ENCODE results near the gene KLHL6. TPM values are rescaled to one million over a fixed set of nuclear protein-coding genes. Genes with fewer than 3 reads are reported as not detected.

KLHL6 gene
- total RNA-seq, 1 donor from 2014 or later, result 0.11 TPM

GRCh38 chr3:183537295-183537730 lies 18.2 kb downstream of the KLHL6 start:
- H3K36me3 ChIP-seq (ENCODE audit: insufficient read depth, low read length), result no peaks in the 10 kb centered on the region
- Mint-ChIP-seq H3K36me3 (ENCODE audit: low read depth, unreplicated experiment) (no peaks in the 10 kb centered on the region), H3K27ac (ENCODE audit: unreplicated experiment) (no peak overlapping the region), H3K4me3 (ENCODE audit: unreplicated experiment) (no peak overlapping the region), H3K27me3 (ENCODE audit: low read depth, unreplicated experiment) (peaks cover 2% of the 10 kb centered on the region), H3K9me3 (ENCODE audit: unreplicated experiment) (no peaks in the 10 kb centered on the region), H3K4me1 (ENCODE audit: low read depth, unreplicated experiment) (peaks cover 21% of the 10 kb centered on the region)
- DNase-seq (ENCODE audit: low read depth) (peak; percentile 70), FAIRE-seq (no peak)
- no peaks in the 10 kb centered on the region for H3K27me3 ChIP-seq (ENCODE audit: insufficient read depth, low read length)
- no peaks in the 10 kb centered on the region for H3K9me3 ChIP-seq (ENCODE audit: insufficient read depth, low read depth, low read length)
- no peaks in the 10 kb centered on the region for H3K4me1 ChIP-seq (ENCODE audit: insufficient read depth, low read length)
- no peaks in the 10 kb centered on the region for H3K79me2 ChIP-seq (ENCODE audit: insufficient read depth, low read length)
- H3K4me3 ChIP-seq (ENCODE audit: insufficient read depth, low read depth, low read length), result no peak overlapping the region
- TF ChIP-seq CTCF (IDR thresholded peaks at IDR 0.05; ENCODE audit: insufficient read depth, low read depth, low read length) (no peak), EZH2 (IDR thresholded peaks at IDR 0.05; ENCODE audit: insufficient read depth, low read length) (no peak)
- no peak overlapping the region for H3K27ac ChIP-seq (ENCODE audit: low read depth, low read length)
- no peaks in the 10 kb centered on the region for H4K20me1 ChIP-seq (ENCODE audit: insufficient read depth, low read length)
- no peak overlapping the region for H3K9ac ChIP-seq (ENCODE audit: low read length)
- H2AFZ ChIP-seq (ENCODE audit: low read depth, low read length), result no peak overlapping the region
- no peak overlapping the region for H3K4me2 ChIP-seq (ENCODE audit: low read length)

GRCh38 chr3:183536238-183536880 lies 19.1 kb downstream of the KLHL6 start:
- Mint-ChIP-seq H3K27ac (ENCODE audit: unreplicated experiment) (peak overlapping the region; percentile 69), H3K36me3 (ENCODE audit: low read depth, unreplicated experiment) (no peaks in the 10 kb centered on the region)
- H3K36me3 ChIP-seq (ENCODE audit: insufficient read depth, low read length), result no peaks in the 10 kb centered on the region

More at GRCh38 chr3:183536238-183536880, 19.1 kb downstream of the KLHL6 start:
- H3K9ac ChIP-seq (ENCODE audit: low read length), result no peak overlapping the region
- H3K4me1 ChIP-seq (ENCODE audit: insufficient read depth, low read length), result no peaks in the 10 kb centered on the region
- H3K4me3 Mint-ChIP-seq (ENCODE audit: unreplicated experiment), result no peak overlapping the region
- H3K27me3 ChIP-seq (ENCODE audit: insufficient read depth, low read length), result no peaks in the 10 kb centered on the region
- FAIRE-seq (no peak), DNase-seq (ENCODE audit: low read depth) (no peak)
- H3K27me3 Mint-ChIP-seq (ENCODE audit: low read depth, unreplicated experiment), result no peaks in the 10 kb centered on the region
- no peaks in the 10 kb centered on the region for H3K9me3 ChIP-seq (ENCODE audit: insufficient read depth, low read depth, low read length)
- H3K4me1 Mint-ChIP-seq (ENCODE audit: low read depth, unreplicated experiment), result peaks cover 21% of the 10 kb centered on the region
- TF ChIP-seq CTCF (IDR thresholded peaks at IDR 0.05; ENCODE audit: insufficient read depth, low read depth, low read length), result no peak
- TF ChIP-seq EZH2 (IDR thresholded peaks at IDR 0.05; ENCODE audit: insufficient read depth, low read length), result no peak
- H3K4me3 ChIP-seq (ENCODE audit: insufficient read depth, low read depth, low read length), result no peak overlapping the region
- H3K9me3 Mint-ChIP-seq (ENCODE audit: unreplicated experiment), result peaks cover 6% of the 10 kb centered on the region
- H3K79me2 ChIP-seq (ENCODE audit: insufficient read depth, low read length), result no peaks in the 10 kb centered on the region
- no peak overlapping the region for H3K27ac ChIP-seq (ENCODE audit: low read depth, low read length)
- no peak overlapping the region for H3K4me2 ChIP-seq (ENCODE audit: low read length)
- H4K20me1 ChIP-seq (ENCODE audit: insufficient read depth, low read length), result no peaks in the 10 kb centered on the region
- no peak overlapping the region for H2AFZ ChIP-seq (ENCODE audit: low read depth, low read length)

Data from astrocyte (in vitro differentiated cells and primary cell).